ENCODE measurements around the gene ARHGAP42. TPM values are rescaled to one million over a fixed set of nuclear protein-coding genes. Genes with fewer than 3 reads are reported as not detected.
A peak's percentile ranks its signal among the peaks of the same experiment; 100 is the strongest.

The ARHGAP42 gene
- total RNA-seq, 1 donor, result 16.8 TPM

DNA sequence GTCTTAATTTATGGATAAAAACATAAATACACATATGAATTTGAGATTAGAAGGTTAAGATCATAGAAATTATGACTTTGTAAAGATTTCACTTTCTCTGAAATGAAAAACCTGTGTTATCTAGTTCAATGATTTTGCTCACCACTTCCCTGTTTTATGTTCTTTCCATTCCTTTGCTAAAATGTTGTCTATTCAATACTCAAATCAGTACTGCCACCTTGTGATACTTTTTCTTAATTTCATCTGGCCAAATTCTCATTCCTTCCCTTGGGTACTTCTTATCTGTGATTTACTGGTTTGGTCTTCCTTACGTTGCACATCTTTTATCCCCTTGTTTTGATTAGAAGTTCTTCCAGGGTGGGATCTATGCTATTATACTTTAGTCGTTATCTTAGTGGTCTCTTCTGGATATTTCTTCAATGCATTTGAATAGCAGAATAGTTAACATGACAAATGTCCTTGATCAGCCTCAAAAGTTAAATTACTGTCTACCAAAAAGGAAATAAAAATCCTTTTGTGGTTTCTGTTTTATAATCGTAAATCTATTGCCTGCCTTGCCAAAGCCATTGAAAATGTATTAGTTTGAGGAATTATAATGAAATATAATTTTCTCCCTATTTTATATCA lies 245.5 kb downstream of the ARHGAP42 start:
- TF ChIP-seq, protein P1, sequence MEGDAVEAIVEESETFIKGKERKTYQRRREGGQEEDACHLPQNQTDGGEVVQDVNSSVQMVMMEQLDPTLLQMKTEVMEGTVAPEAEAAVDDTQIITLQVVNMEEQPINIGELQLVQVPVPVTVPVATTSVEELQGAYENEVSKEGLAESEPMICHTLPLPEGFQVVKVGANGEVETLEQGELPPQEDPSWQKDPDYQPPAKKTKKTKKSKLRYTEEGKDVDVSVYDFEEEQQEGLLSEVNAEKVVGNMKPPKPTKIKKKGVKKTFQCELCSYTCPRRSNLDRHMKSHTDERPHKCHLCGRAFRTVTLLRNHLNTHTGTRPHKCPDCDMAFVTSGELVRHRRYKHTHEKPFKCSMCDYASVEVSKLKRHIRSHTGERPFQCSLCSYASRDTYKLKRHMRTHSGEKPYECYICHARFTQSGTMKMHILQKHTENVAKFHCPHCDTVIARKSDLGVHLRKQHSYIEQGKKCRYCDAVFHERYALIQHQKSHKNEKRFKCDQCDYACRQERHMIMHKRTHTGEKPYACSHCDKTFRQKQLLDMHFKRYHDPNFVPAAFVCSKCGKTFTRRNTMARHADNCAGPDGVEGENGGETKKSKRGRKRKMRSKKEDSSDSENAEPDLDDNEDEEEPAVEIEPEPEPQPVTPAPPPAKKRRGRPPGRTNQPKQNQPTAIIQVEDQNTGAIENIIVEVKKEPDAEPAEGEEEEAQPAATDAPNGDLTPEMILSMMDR (IDR thresholded peaks at IDR 0.05; ENCODE audit: insufficient read depth, low read depth, low read length), result peak; percentile 55
- peak; percentile 56 for DNase-seq (ENCODE audit: low read depth)
- H3K4me3 ChIP-seq (ENCODE audit: low read depth, low read length), result no peak overlapping the region

DNA sequence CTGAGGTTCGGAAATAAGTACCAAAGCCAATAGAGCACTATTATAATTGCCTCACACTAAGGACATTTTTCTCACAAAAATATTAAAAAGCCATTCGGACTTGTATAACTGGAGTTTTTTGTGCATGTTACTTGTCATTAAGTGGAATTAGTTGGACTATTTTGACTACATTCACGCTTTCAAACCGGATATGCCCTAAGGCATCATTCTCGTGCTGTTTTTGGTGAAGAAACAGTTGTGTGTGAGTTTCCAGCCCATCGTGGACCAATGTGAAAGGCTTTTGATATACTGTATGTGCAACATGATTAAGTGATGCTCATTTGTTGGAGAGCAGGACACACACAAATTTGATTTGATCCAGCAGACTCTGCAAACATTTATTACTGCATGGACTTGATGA lies 249.7 kb downstream of the ARHGAP42 start:
- TF ChIP-seq, protein P1 (IDR thresholded peaks at IDR 0.05; ENCODE audit: insufficient read depth, low read depth, low read length), result no peak
- H3K4me3 ChIP-seq (ENCODE audit: low read depth, low read length), result no peak overlapping the region
- no peak for DNase-seq (ENCODE audit: low read depth)

DNA sequence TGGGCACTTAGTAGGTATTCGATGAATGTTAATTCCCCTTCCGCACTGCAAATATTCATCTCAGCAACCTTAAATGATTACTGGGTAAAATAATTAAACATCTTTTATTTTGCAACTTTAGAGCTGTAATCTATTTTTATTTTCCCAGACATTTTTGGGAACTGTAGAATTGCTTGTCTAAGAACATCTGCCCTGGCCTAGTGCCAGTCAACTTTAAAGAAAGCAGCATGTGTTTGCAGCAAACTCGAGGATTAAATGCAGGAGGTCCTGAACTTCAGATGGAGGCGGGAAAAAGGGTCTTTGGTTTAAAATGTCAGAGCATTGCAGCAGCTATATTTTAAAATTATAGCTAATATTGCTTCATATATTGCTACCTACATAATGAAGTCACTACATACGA lies 252.5 kb downstream of the ARHGAP42 start:
- TF ChIP-seq, protein P1 (IDR thresholded peaks at IDR 0.05; ENCODE audit: insufficient read depth, low read depth, low read length), result no peak
- H3K4me3 ChIP-seq (ENCODE audit: low read depth, low read length), result no peak overlapping the region
- DNase-seq (ENCODE audit: low read depth), result peak; percentile 67

DNA sequence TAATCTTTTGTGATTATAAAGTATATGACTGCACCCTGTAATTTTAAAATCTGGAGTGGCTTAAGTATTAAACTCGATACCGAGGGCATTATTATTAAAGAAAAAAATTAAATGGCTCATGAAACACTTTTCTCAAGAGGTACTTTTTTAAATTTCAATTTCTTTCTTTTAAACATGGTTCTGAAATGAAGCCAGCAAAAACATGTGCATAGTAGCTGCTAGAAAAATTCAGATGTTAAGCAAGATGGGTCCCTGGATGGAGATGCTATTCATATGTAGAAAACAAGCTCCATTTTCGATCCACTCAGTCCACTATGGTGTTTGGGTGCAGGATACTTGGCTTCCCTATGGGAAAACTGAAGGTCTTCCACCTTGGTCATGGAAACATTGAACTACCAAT lies 253.0 kb downstream of the ARHGAP42 start:
- H3K4me3 ChIP-seq (ENCODE audit: low read depth, low read length), result no peak overlapping the region
- TF ChIP-seq, protein P1 (IDR thresholded peaks at IDR 0.05; ENCODE audit: insufficient read depth, low read depth, low read length), result no peak
- no peak for DNase-seq (ENCODE audit: low read depth)

DNA sequence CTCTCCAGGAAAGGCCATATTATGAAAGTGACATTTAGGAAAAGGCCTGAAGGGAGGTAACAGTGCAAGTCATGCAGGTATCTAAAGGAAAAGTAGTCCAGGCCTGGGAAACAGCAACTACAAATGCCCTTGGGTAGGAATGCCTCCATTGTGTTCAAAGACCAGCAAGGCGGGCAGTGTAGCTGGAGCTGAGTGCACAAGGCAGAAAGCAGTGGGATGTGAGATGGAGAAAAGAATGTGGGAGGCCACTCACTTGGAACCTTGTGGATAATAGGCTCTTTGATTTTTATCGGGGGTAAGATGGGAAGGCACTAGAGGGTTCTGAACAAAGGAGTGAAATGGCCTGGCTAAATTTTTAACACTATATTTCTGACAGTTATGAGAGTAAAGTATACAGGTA lies 253.9 kb downstream of the ARHGAP42 start:
- H3K4me3 ChIP-seq (ENCODE audit: low read depth, low read length), result no peak overlapping the region
- TF ChIP-seq, protein P1 (IDR thresholded peaks at IDR 0.05; ENCODE audit: insufficient read depth, low read depth, low read length), result no peak
- no peak for DNase-seq (ENCODE audit: low read depth)

DNA sequence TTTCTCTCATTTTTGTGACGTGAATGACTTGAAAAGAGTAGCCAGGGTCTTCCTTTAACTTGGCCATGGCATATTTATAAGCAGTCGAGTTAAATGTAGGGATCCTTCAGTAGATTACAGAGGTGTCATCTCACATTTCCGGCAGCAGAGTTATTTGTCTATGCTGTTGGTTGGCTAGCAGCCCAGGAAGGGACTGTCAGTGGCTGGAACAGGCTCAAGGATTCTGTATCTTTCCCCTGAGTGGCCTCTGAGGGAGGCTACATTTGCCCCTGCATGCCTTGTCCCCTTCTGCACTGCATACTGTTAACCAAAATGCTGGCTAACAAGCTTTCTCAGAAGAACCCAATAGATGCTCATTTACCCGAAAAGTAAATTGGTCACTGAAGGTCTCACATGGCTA lies 254.9 kb downstream of the ARHGAP42 start:
- H3K4me3 ChIP-seq (ENCODE audit: low read depth, low read length), result no peak overlapping the region
- DNase-seq (ENCODE audit: low read depth), result peak; percentile 51
- TF ChIP-seq, protein P1 (IDR thresholded peaks at IDR 0.05; ENCODE audit: insufficient read depth, low read depth, low read length), result no peak

DNA sequence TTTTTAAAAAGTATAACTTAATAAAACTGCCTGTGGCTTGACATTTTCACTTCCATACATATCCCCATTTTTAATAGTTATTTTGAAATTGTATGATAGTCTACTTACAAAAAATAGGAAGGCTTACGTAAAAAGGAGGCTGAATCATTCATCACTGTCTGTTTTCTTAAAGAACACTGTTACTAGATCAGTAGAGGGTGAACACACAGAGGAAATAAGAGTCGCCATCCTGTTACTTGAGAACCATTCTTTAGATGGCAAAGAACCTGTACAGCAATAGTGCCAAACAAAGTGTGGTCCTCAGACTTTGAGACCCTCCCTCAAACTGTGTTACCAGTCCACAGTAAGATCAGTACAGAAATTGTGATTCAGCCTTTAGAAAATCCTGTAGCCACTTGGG lies 261.8 kb downstream of the ARHGAP42 start:
- TF ChIP-seq, protein P1 (IDR thresholded peaks at IDR 0.05; ENCODE audit: insufficient read depth, low read depth, low read length), result no peak
- H3K4me3 ChIP-seq (ENCODE audit: low read depth, low read length), result no peak overlapping the region
- no peak for DNase-seq (ENCODE audit: low read depth)

All from fibroblast of villous mesenchyme (primary cell).